Endothelial cell (in vitro differentiated cells): Measurements from ENCODE around the gene COL26A1. TPM values are rescaled to one million over a fixed set of nuclear protein-coding genes. Genes with fewer than 3 reads are reported as not detected.
"Not testable (repeated sequence)": the region's sequence is repeated elsewhere in the genome, so short reads cannot be mapped to it uniquely, and the experiment has no call there.

Experiments used
- DNase-seq: peaks from one replicate; pipeline ENCODE4 v3.0.0; 2021; ENCODE audit warnings: low spot score
- H3K27ac Mint-ChIP-seq: one replicate; pipeline ENCODE4 v1.8.0; 2021; ENCODE audit warnings: mixed read lengths, inconsistent platforms; ENCODE audit not compliant: unreplicated experiment
- H3K27me3 Mint-ChIP-seq: one replicate; pipeline ENCODE4 v1.8.0; 2021; ENCODE audit warnings: mild to moderate bottlenecking, moderate library complexity, mixed read lengths, inconsistent platforms; ENCODE audit not compliant: unreplicated experiment
- H3K36me3 Mint-ChIP-seq: one replicate; pipeline ENCODE4 v1.8.0; 2021; ENCODE audit warnings: mild to moderate bottlenecking, low read depth, mixed read lengths, inconsistent platforms; ENCODE audit not compliant: unreplicated experiment
- H3K4me1 Mint-ChIP-seq: one replicate; pipeline ENCODE4 v1.8.0; 2021; ENCODE audit warnings: mild to moderate bottlenecking, mixed read lengths, inconsistent platforms; ENCODE audit not compliant: unreplicated experiment
- H3K4me3 Mint-ChIP-seq: one replicate; pipeline ENCODE4 v1.8.0; 2021; ENCODE audit warnings: mild to moderate bottlenecking, mixed read lengths, inconsistent platforms; ENCODE audit not compliant: unreplicated experiment
- H3K9me3 Mint-ChIP-seq: one replicate; pipeline ENCODE4 v1.8.0; 2021; ENCODE audit warnings: mixed read lengths, inconsistent platforms; ENCODE audit not compliant: unreplicated experiment
- CTCF ChIP-seq: fragments of 200-600 bp; sonication (generic); IDR thresholded peaks from one replicate; pipeline ENCODE4 v1.5.0; 2021; ENCODE audit warnings: antibody characterized with exemption; ENCODE audit not compliant: unreplicated experiment
- total RNA-seq: library from RNA; stranded (reverse); fragmentation: NEBNext Ultra II Directional; extraction: Animal tissue kit (Norgen Biotek cat#: 25700); gene quantifications from one replicate; pipeline ENCODE4 v1.2.1, GENCODE V29; 2021; ENCODE audit not compliant: unreplicated experiment

COL26A1 gene
- total RNA-seq, 1 donor from 2014 or later = 6.1 TPM

GRCh38 chr7:101342892-101343291 is 19.8 kb upstream of the COL26A1 start:
- TF ChIP-seq CTCF = no peak
- H3K36me3 Mint-ChIP-seq = no peaks in the 10 kb centered on the region
- H3K27ac Mint-ChIP-seq = no peak overlapping the region
- H3K4me1 Mint-ChIP-seq = no peaks in the 10 kb centered on the region
- no peak overlapping the region for H3K4me3 Mint-ChIP-seq
- H3K27me3 Mint-ChIP-seq = peaks cover 3% of the 10 kb centered on the region
- no peaks in the 10 kb centered on the region for H3K9me3 Mint-ChIP-seq
- no peak for DNase-seq

- no peak overlapping the region for H3K27ac Mint-ChIP-seq
- H3K27me3 Mint-ChIP-seq = peaks cover 4% of the 10 kb centered on the region
- no peaks in the 10 kb centered on the region for H3K36me3 Mint-ChIP-seq
- no peak overlapping the region for H3K4me3 Mint-ChIP-seq
- no peak for DNase-seq
- no peaks in the 10 kb centered on the region for H3K9me3 Mint-ChIP-seq
- no peaks in the 10 kb centered on the region for H3K4me1 Mint-ChIP-seq
- TF ChIP-seq CTCF = no peak
Observed at GRCh38 chr7:101347477-101347876, 15.2 kb upstream of the COL26A1 start.

DNA sequence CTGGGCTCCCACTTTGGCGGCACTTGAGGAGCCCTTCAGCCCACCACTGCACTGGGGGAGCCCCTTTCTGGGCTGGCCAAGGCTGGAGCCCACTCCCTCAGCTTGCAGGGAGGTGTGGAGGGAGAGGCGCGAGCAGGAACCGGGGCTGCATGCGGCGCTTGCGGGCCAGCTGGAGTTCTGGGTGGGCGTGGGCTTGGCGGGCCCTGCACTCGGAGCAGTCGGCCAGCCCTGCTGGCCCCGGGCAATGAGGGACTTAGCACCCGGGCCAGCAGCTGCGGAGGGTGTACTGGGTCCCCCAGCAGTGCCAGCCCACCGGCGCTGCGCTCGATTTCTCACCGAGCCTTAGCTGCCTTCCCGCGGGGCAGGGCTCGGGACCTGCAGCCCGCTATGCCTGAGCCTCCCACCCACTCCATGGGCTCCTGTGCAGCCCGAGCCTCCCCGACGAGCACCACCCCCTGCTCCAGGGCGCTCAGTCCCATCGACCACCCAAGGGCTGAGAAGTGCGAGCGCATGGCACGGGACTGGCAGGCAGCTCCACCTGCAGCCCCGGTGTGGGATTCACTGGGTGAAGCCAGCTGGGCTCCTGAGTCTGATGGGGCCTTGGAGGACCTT is 14.1 kb upstream of the COL26A1 start:
- H3K27ac Mint-ChIP-seq, H3K4me1 Mint-ChIP-seq, DNase-seq, H3K4me3 Mint-ChIP-seq, H3K9me3 Mint-ChIP-seq, H3K36me3 Mint-ChIP-seq, H3K27me3 Mint-ChIP-seq: not testable (repeated sequence)

GRCh38 chr7:101349300-101349699 is 13.4 kb upstream of the COL26A1 start:
- H3K9me3 Mint-ChIP-seq, H3K27ac Mint-ChIP-seq, H3K4me1 Mint-ChIP-seq, H3K27me3 Mint-ChIP-seq, DNase-seq, H3K4me3 Mint-ChIP-seq, H3K36me3 Mint-ChIP-seq: not testable (repeated sequence)

GRCh38 chr7:101352920-101353308 is 9.8 kb upstream of the COL26A1 start:
- Mint-ChIP-seq H3K27me3 (peaks cover 3% of the 10 kb centered on the region), H3K36me3 (no peaks in the 10 kb centered on the region), H3K27ac (no peak overlapping the region), H3K9me3 (no peaks in the 10 kb centered on the region), H3K4me1 (no peaks in the 10 kb centered on the region), H3K4me3 (no peak overlapping the region)
- no peak for DNase-seq
- no peak for TF ChIP-seq CTCF

DNA sequence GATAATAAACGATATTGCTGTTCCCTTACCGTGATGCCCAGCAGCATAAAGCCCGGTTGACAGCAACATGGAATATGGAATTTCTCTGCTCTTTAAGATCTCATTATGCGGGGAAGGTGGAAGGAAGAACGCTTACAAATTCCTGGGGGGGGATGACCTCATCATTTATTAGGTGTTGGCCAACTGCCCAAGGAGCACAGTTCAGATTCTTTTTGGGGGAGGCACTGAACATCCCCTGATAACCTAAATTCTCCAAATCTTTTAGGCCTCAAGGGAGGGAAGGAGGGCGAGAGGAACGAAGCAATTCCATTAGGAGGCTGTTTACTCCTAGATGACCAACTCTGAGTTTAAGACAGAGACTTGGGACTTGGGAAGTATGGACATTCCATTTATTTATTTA is 5.2 kb upstream of the COL26A1 start:
- no peaks in the 10 kb centered on the region for H3K36me3 Mint-ChIP-seq
- no peak for DNase-seq
- TF ChIP-seq CTCF = no peak
- no peak overlapping the region for H3K4me3 Mint-ChIP-seq
- H3K27me3 Mint-ChIP-seq = peaks cover 2% of the 10 kb centered on the region
- H3K4me1 Mint-ChIP-seq = peaks cover 3% of the 10 kb centered on the region
- no peaks in the 10 kb centered on the region for H3K9me3 Mint-ChIP-seq
- no peak overlapping the region for H3K27ac Mint-ChIP-seq
